ENCODE data around the gene GRK1.

Gene GRK1

DNA sequence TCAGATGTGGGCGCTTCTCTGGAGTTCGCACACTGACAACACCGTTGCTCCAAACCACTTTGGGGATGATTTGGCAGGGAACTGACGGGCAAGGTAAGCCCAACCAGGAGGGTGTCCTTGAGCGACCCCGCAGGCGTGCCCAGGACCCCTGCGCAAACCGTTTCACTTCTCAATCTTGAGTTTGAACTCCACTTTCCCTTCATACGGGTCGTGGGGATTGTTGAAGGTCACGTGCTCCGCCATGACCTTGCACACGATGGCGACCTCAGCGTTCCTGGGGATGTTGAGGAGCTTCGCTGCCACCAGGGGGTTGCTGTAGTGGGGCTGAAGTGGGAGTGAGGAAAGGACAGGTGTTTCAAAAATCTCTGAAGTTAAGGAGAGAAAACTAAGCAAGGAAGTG, 17.8 kb upstream of the GRK1 start:
- TF ChIP-seq, protein P1, sequence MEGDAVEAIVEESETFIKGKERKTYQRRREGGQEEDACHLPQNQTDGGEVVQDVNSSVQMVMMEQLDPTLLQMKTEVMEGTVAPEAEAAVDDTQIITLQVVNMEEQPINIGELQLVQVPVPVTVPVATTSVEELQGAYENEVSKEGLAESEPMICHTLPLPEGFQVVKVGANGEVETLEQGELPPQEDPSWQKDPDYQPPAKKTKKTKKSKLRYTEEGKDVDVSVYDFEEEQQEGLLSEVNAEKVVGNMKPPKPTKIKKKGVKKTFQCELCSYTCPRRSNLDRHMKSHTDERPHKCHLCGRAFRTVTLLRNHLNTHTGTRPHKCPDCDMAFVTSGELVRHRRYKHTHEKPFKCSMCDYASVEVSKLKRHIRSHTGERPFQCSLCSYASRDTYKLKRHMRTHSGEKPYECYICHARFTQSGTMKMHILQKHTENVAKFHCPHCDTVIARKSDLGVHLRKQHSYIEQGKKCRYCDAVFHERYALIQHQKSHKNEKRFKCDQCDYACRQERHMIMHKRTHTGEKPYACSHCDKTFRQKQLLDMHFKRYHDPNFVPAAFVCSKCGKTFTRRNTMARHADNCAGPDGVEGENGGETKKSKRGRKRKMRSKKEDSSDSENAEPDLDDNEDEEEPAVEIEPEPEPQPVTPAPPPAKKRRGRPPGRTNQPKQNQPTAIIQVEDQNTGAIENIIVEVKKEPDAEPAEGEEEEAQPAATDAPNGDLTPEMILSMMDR (IDR thresholded peaks at IDR 0.05) = no peak

DNA sequence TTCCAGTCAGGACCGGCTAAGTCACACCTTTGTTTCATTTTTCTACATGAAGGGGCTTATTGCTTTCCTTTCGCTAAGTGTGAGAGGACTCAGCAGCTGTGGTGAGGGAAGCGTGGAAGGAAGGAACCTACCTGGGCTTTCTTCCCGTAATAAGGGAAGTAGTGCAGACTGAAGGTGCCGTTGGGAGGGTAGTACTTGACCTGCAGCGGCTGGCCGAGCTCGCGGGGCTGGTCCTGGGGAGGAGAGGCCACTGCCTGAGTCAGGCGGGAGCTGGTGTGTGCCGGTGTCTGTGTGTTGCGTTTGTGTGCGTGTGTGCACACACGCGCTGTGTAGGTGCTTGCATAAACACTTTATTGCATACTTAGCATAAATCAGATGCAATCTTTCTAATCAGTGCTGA, 16.7 kb upstream of the GRK1 start:
- TF ChIP-seq, protein P1 (IDR thresholded peaks at IDR 0.05) = no peak

DNA sequence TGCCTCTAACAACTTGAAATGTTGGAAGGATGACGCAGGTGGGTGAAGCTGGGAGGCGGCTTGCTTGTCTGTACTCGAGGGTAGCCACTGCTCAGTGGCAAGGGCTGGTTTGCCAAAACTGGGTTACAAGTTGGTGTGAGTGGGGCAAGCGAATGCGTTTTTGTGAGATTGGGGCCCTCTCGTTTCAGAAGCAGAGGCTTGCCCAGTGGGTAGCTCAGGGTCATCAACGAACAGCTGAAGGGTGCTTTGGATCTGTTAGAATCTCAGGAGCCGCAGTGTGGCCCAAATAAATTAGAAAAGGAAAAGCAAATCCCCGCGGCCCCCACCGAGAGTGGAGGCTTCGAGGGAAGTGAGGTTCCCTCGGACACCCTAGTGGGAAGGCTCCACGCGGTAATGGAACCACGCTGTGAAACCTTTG, 16.3 kb upstream of the GRK1 start:
- TF ChIP-seq, protein P1 (IDR thresholded peaks at IDR 0.05) = no peak

DNA sequence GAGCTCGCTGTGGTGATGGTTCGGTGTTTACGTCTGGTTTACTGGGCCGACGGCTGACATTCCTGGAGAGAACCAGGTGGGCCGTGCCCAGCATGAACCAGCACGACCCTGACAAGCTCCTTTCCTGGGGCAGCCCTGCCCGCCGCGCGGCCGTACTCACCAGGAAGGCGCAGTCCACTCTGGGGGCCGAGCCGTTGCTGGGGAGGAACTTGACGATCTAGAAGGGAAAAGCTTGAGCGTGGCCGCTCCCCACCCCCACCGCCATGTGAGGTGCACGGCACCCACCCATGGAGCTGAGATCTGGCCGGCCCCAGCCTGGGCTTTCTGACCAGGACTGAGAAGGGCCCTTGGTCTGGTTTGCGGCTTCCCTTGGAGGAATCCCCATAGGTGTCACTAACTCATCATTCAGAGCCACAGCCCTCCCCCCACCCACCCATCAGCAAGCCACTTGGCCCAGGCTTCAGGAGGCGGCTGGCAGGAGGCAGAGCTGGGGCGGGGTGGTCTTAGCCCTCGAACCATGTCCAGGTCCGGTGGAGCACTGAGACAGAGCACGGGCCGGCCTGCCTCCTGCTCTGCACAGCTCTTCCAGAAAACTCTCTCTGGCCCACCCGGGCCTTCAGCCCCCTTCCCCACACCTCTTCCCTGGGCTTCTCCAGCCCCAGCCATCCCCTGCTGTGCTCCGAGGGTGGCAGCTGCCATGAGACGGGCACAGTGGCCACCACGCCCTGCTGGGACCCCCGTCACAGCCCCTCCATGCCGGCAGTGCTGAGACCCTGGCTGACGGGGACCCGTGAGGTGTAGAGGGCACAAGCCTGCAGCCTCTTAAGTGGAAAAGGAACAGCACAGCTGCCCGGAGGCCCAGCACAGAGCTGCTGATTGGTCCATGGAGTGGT, 15.3 kb upstream of the GRK1 start:
- TF ChIP-seq, protein P1 (IDR thresholded peaks at IDR 0.05) = no peak

DNA sequence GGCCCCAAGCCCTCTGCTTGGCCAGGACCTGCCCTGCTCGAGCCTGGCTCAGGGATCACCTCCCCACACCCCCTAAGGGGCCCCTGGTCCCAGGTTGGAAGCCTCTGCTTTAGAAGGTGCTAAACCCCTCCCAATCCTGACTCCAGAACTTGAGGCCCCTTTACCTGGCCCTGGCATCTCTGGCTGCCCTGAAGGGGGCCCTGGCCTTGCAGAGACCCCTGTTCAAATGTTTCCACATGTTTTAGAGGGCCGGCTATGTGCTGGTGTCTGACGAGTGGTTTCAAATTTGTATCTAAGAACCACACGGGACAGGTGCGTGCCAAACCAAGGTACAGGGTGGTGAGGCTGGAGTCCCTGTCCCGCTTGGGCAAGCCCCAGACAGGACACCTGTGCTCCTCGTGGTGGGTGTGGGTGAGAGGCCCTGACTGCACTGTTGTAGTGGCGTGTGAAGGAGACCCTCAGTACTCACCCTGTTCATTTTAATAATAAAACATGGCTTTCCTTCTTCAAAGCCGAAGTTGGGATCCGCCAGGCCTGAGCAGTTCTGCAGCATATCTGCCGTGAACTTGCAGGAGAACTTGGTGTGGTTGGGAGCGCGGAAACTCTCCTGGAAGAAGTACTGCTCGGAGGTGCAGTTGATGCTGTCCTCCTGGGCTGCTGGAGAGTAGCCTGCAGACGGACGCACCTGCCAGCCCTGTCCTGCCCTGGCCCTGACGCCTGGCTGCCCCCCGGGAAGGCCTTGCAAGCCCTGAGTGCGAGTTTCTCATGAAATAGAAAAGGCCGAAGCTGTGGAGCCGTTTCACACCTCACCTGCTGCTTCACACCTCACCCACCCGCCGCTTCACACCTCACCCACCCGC, 14.4 kb upstream of the GRK1 start:
- TF ChIP-seq, protein P1 (IDR thresholded peaks at IDR 0.05) = no peak

DNA sequence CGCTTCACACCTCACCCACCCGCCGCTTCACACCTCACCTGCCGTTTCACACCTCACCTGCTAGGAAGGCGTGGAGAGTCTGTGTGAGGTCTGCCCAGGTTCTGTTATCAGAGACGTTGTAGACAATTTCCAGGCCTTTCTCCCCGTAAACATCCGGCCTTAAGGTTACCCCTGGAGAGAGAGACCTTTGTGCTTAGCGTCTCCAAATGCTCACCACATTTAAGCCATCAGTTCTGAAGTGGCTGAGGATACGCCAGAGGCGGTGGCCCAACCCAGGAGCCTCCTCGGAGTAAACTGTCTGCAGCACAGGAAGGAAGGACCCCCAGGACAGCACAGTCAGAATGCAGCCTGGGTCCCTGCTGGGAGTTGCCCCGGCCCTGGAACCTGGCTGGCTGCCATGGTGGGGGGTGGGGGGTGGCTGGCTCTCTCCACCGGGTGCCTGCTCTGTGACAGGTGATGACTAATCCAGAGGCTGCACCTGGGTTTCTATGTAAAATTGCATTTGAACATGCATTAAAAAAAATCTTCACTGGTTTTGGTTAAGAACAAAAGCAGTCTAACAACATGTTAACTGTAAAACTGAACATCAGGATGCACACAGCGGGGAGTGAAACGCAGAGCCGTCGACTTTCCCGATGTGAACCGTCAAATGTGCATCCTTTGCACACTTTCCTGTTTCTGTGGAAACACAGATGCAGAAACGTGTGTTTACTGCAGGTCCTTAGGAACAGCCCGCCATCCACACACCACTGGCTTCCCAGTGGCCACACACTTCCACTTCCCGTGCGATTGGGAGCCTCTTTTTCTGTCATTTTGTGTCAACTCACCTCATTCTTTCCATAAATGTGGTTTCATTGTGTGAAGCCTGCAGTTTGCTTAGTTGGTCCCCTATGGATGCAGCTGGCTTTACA, 13.5 kb upstream of the GRK1 start:
- TF ChIP-seq, protein P1 (IDR thresholded peaks at IDR 0.05) = no peak

DNA sequence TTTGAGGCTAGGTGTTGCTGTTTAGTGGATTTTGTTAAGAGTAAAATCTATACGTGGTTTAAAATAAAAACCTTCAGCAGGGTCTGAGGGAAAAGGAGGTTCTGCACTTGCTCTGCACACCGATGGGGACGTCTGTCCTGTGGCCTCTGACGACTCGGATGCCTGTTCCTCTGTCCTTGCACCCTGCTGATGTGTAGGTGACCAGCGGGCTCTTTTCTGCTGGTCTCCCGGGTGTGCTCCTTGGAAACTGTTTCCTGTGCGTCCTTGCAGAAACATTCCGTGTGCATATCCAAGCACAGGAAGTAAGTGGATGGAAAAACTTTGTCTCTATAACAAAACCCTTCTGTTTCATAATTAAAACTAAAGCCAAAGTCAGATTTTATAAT, 12.9 kb upstream of the GRK1 start:
- TF ChIP-seq, protein P1 (IDR thresholded peaks at IDR 0.05) = no peak
